HCT116 (cell line): ENCODE data around the gene CD82. TPM values are rescaled to one million over a fixed set of nuclear protein-coding genes. Genes with fewer than 3 reads are reported as not detected.

Source experiments
- ATAC-seq: fragments of 200-7000 bp; cut with Tn5 transposase; 2 replicates; pipeline ENCODE4 v1.9.1; 2020; ENCODE audit warnings: mild to moderate bottlenecking, moderate library complexity
- BruUV-seq: library from RNA; stranded (reverse); fragments of 400-500 nt; replicated peaks from 2 replicates; lab custom pipeline; 2021; lab: Mats Ljungman, UMichigan
- CTCF ChIA-PET: fragments of 300-600 bp; sonication (Branson Sonifier 250); formaldehyde crosslinking; loops from one replicate; lab custom pipeline; 2021; ENCODE audit warnings: antibody characterized with exemption; lab: Charles Lee
- POLR2A ChIA-PET: fragments of 300-600, 350-600 bp; sonication (Branson Sonifier 250); formaldehyde crosslinking; loops from one replicate; lab custom pipeline; 2021; ENCODE audit warnings: antibody characterized with exemption; lab: Charles Lee
- RAD21 ChIA-PET, 2 experiments: fragments of 300-600 bp; sonication (Branson Sonifier 250); formaldehyde crosslinking; loops; one replicate each; lab custom pipeline; 2023; ENCODE audit warnings: low total read pairs in 2 of 2; ENCODE audit not compliant: uncharacterized antibody in 2 of 2, unreplicated experiment in 2 of 2, low non-redundant PET in 1 of 2; lab: Charles Lee
- DNase-seq: peaks from one replicate; pipeline ENCODE4 v3.0.0-alpha.2; 2010; ENCODE audit warnings: low read depth, low spot score
- H2AFZ ChIP-seq: fragments of 200-600 bp; shearing (Covaris generic), sonication (generic); 2 replicates; pipeline ENCODE4 v1.6.1; 2017; ENCODE audit warnings: low read depth, mixed run types, mixed read lengths, antibody characterized with exemption, low read length; ENCODE audit not compliant: poor library complexity, severe bottlenecking
- H3K27ac ChIP-seq: 2 replicates; pipeline ENCODE4 v1.5.1; 2012; ENCODE audit warnings: low read depth, low read length
- H3K27me3 ChIP-seq: fragments of 200-600 bp; sonication (generic); 2 replicates; pipeline ENCODE4 v1.6.1; 2016; ENCODE audit warnings: mixed run types, low read length, mixed read lengths; ENCODE audit not compliant: insufficient read depth
- H3K36me3 ChIP-seq, 2 experiments: fragments of 200-500 bp in 1 of 2; fragments of 200-600 bp in 1 of 2; sonication (Bioruptor generic) in 1 of 2; sonication (generic) in 1 of 2; 2 replicates each; pipeline versions ENCODE4 v1.5.1 to v1.6.1; 2014 to 2016; ENCODE audit warnings: low read length in 2 of 2, inconsistent platforms in 1 of 2, mixed read lengths in 1 of 2, mixed run types in 1 of 2; ENCODE audit not compliant: insufficient read depth in 2 of 2, control insufficient read depth in 1 of 2
- H3K4me1 ChIP-seq, 2 experiments: fragments of 200-600 bp in 1 of 2; sonication (generic) in 1 of 2; 2 replicates each; pipeline versions ENCODE4 v1.5.1 to v1.6.1; 2012 to 2017; ENCODE audit warnings: low read length in 2 of 2, inconsistent platforms in 1 of 2, mild to moderate bottlenecking in 1 of 2, mixed read lengths in 1 of 2, mixed run types in 1 of 2, moderate library complexity in 1 of 2; ENCODE audit not compliant: insufficient read depth in 2 of 2, control insufficient read depth in 1 of 2
- H3K4me2 ChIP-seq: fragments of 200-600 bp; sonication (generic); 2 replicates; pipeline ENCODE4 v1.6.1; 2017; ENCODE audit warnings: mixed run types, low read length, mixed read lengths
- H3K4me3 ChIP-seq, 2 experiments: fragments of 200-600 bp in 1 of 2; sonication (generic) in 1 of 2; replicated peaks in 1 of 2; 2 replicates each; pipeline ENCODE4 v1.5.1; 2011 to 2016; ENCODE audit warnings: low read length in 2 of 2, control low read depth in 1 of 2, low read depth in 1 of 2, mild to moderate bottlenecking in 1 of 2, mixed read lengths in 1 of 2, mixed run types in 1 of 2
- H3K79me2 ChIP-seq: fragments of 200-600 bp; sonication (generic); 2 replicates; pipeline ENCODE4 v1.6.1; 2017; ENCODE audit warnings: mild to moderate bottlenecking, mixed run types, low read length, moderate library complexity, mixed read lengths; ENCODE audit not compliant: insufficient read depth
- H3K9ac ChIP-seq: fragments of 200-600 bp; sonication (generic); 2 replicates; pipeline ENCODE4 v1.6.1; 2016; ENCODE audit warnings: low read length, mixed read lengths
- H3K9me2 ChIP-seq: fragments of 200-600 bp; sonication (generic), shearing (Covaris generic); 2 replicates; pipeline ENCODE4 v1.6.1; 2017; ENCODE audit warnings: mixed run types, mild to moderate bottlenecking, moderate library complexity; ENCODE audit not compliant: insufficient read depth
- H3K9me3 ChIP-seq, 2 experiments: fragments of 200-500 bp in 1 of 2; fragments of 200-600 bp in 1 of 2; sonication (Bioruptor generic) in 1 of 2; sonication (generic) in 1 of 2; 2 replicates each; pipeline ENCODE4 v1.6.1; 2014 to 2017; ENCODE audit warnings: low read length in 2 of 2, mixed read lengths in 2 of 2, inconsistent platforms in 1 of 2, low read depth in 1 of 2, mild to moderate bottlenecking in 1 of 2, mixed run types in 1 of 2, moderate library complexity in 1 of 2; ENCODE audit not compliant: control insufficient read depth in 1 of 2, insufficient read depth in 1 of 2
- H4K20me1 ChIP-seq: fragments of 200-600 bp; sonication (generic), shearing (Covaris generic); 2 replicates; pipeline ENCODE4 v1.6.1; 2017; ENCODE audit warnings: mixed run types, mild to moderate bottlenecking, moderate library complexity; ENCODE audit not compliant: insufficient read depth
- CBX3 ChIP-seq: IDR thresholded peaks from 2 replicates; pipeline ENCODE4 v1.6.1; 2012; ENCODE audit warnings: low read depth
- FOSL1 ChIP-seq: IDR thresholded peaks from 2 replicates; pipeline ENCODE4 v1.6.1; 2012; ENCODE audit warnings: low read depth
- JUND ChIP-seq: IDR thresholded peaks from 2 replicates; pipeline ENCODE4 v1.6.1; 2012
- REST ChIP-seq: IDR thresholded peaks from 2 replicates; pipeline ENCODE4 v1.6.1; 2012; ENCODE audit warnings: low read depth
- SP1 ChIP-seq: IDR thresholded peaks from 2 replicates; pipeline ENCODE4 v1.6.1; 2012; ENCODE audit warnings: low read depth
- TCF7L2 ChIP-seq: IDR thresholded peaks from 2 replicates; pipeline ENCODE4 v1.7.0; 2011; ENCODE audit warnings: borderline replicate concordance, inconsistent platforms; ENCODE audit not compliant: insufficient read depth, insufficient read length; ENCODE audit errors: extremely low read depth
- YY1 ChIP-seq: IDR thresholded peaks from 2 replicates; pipeline ENCODE4 v1.6.1; 2011; ENCODE audit warnings: low read length, low read depth, moderate library complexity, mild to moderate bottlenecking; ENCODE audit not compliant: insufficient replicate concordance; ENCODE audit errors: extremely low read depth
- ZNF274 ChIP-seq: fragments of 200-500 bp; sonication (Bioruptor generic); IDR thresholded peaks from 2 replicates; pipeline ENCODE4 v1.6.1; 2014; ENCODE audit warnings: mild to moderate bottlenecking, low read depth, low read length, inconsistent platforms
- intact Hi-C: fragments of 100-400 bp; cut with micrococcal nuclease; formaldehyde crosslinking; loops from 2 replicates; pipeline ENCODE4 v1.10.0; 2022
- total RNA-seq: library from RNA; stranded (reverse); gene quantifications from one replicate; pipeline ENCODE4 v1.2.1, GENCODE V29; 2021; ENCODE audit not compliant: unreplicated experiment

The CD82 gene
- total RNA-seq, 1 experiment from 2014 or later = 16.7 TPM

GRCh38 chr11:44585421-44585820 lies 20.0 kb downstream of the CD82 start:
- no peak for ATAC-seq
- no peak overlapping the region for H3K4me2 ChIP-seq
- H3K9me3 ChIP-seq = no peaks in the 10 kb centered on the region
- no peaks in the 10 kb centered on the region for H3K27me3 ChIP-seq
- H3K36me3 ChIP-seq = no peaks in the 10 kb centered on the region
- no peaks in the 10 kb centered on the region for H3K9me2 ChIP-seq
- intact Hi-C loops = no loop called here
- no TSS peak for BruUV-seq
- ChIA-PET POLR2A (no interaction called here), CTCF (no interaction called here), RAD21 (no interaction called here)
- H3K79me2 ChIP-seq = no peaks in the 10 kb centered on the region
- H3K4me1 ChIP-seq = 0 out of 4 replicates have a peak, but pooled peaks cover 0 to 4% of the 10 kb centered on the region in 2 experiments
- H3K27ac ChIP-seq = no peak overlapping the region
- no peak overlapping the region for H3K9ac ChIP-seq
- H2AFZ ChIP-seq = no peak overlapping the region
- TF ChIP-seq FOSL1 (no peak), SP1 (no peak), CBX3 (no peak), ZNF274 (no peak), YY1 (no peak), TCF7L2 (no peak), JUND (no peak), REST (no peak)
- no peak for DNase-seq
- H4K20me1 ChIP-seq = no peaks in the 10 kb centered on the region
- H3K4me3 ChIP-seq = no peak overlapping the region
